Measurements from ENCODE around the gene RRAD.

RRAD gene

GRCh38 chr16:66872943-66873684 lies 52.2 kb downstream of the RRAD start:
- peak; percentile 95 for FAIRE-seq

GRCh38 chr16:66872559-66872942 lies 52.8 kb downstream of the RRAD start:
- FAIRE-seq, result no peak

- no peak for FAIRE-seq
Observed at GRCh38 chr16:66871840-66872239, 53.5 kb downstream of the RRAD start.
